Testis (tissue), 2 donors: ENCODE measurements around the gene SLC9A3.

Experiments
- POLR2A ChIP-seq: fragments of 450-650 bp; IDR thresholded peaks from one replicate; pipeline ENCODE4 v1.6.1; 2017; ENCODE audit warnings: antibody characterized with exemption, mild to moderate bottlenecking, moderate library complexity
- TF ChIP-seq, protein P1 (sequence below), 3 experiments: fragments of 450-650 bp in 2 of 3; fragments of 200-600 bp in 1 of 3; sonication (generic) in 1 of 3; IDR thresholded peaks; one replicate each; pipeline ENCODE4 v1.5.1; 2016 to 2019; ENCODE audit warnings: antibody characterized with exemption in 3 of 3, mild to moderate bottlenecking in 2 of 3, moderate library complexity in 1 of 3

GRCh38 chr5:514673-515072 lies 9.6 kb downstream of the SLC9A3 start:
- TF ChIP-seq, protein P1, sequence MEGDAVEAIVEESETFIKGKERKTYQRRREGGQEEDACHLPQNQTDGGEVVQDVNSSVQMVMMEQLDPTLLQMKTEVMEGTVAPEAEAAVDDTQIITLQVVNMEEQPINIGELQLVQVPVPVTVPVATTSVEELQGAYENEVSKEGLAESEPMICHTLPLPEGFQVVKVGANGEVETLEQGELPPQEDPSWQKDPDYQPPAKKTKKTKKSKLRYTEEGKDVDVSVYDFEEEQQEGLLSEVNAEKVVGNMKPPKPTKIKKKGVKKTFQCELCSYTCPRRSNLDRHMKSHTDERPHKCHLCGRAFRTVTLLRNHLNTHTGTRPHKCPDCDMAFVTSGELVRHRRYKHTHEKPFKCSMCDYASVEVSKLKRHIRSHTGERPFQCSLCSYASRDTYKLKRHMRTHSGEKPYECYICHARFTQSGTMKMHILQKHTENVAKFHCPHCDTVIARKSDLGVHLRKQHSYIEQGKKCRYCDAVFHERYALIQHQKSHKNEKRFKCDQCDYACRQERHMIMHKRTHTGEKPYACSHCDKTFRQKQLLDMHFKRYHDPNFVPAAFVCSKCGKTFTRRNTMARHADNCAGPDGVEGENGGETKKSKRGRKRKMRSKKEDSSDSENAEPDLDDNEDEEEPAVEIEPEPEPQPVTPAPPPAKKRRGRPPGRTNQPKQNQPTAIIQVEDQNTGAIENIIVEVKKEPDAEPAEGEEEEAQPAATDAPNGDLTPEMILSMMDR (IDR thresholded peaks at IDR 0.05) = no peak
- TF ChIP-seq POLR2A = no peak
